Activated T-helper 2 cell treated with anti-CD3 and anti-CD28 coated beads, Interferon-gamma antibody, Interleukin-2, Interleukin-4, amounts not matched to agents 10 μg/mL and 5 μg/mL and 100 μg/mL, durations not matched to agents 14 hours and 24 hours and 36 hours (primary cell): ENCODE measurements around the gene SPOCD1. TPM values are rescaled to one million over a fixed set of nuclear protein-coding genes. Genes with fewer than 3 reads are reported as not detected.

Source experiments
- DNase-seq: peaks from one replicate; pipeline ENCODE4 v3.0.0; 2021; ENCODE audit warnings: low spot score
- H3K27ac Mint-ChIP-seq: one replicate; pipeline ENCODE4 v1.8.0; 2021; ENCODE audit warnings: mixed read lengths
- H3K27me3 Mint-ChIP-seq: one replicate; pipeline ENCODE4 v1.8.0; 2021; ENCODE audit warnings: low read depth, mixed read lengths
- H3K36me3 Mint-ChIP-seq: one replicate; pipeline ENCODE4 v1.8.0; 2021; ENCODE audit warnings: low read depth, mixed read lengths
- H3K4me1 Mint-ChIP-seq: one replicate; pipeline ENCODE4 v1.8.0; 2021; ENCODE audit warnings: low read depth, mixed read lengths
- H3K4me3 Mint-ChIP-seq: one replicate; pipeline ENCODE4 v1.8.0; 2021; ENCODE audit warnings: low read depth, mild to moderate bottlenecking, moderate library complexity, mixed read lengths
- H3K9me3 Mint-ChIP-seq: one replicate; pipeline ENCODE4 v1.8.0; 2021; ENCODE audit warnings: mixed read lengths
- intact Hi-C: fragments of 100-400 bp; cut with micrococcal nuclease; formaldehyde crosslinking; loops from one replicate; pipeline ENCODE4 v1.15.1; 2023
- total RNA-seq: library from RNA; stranded (reverse); gene quantifications from 2 replicates; pipeline ENCODE4 v1.2.3, GENCODE V29; 2022

SPOCD1 gene
- total RNA-seq, 1 donor from 2014 or later: not detected

DNA sequence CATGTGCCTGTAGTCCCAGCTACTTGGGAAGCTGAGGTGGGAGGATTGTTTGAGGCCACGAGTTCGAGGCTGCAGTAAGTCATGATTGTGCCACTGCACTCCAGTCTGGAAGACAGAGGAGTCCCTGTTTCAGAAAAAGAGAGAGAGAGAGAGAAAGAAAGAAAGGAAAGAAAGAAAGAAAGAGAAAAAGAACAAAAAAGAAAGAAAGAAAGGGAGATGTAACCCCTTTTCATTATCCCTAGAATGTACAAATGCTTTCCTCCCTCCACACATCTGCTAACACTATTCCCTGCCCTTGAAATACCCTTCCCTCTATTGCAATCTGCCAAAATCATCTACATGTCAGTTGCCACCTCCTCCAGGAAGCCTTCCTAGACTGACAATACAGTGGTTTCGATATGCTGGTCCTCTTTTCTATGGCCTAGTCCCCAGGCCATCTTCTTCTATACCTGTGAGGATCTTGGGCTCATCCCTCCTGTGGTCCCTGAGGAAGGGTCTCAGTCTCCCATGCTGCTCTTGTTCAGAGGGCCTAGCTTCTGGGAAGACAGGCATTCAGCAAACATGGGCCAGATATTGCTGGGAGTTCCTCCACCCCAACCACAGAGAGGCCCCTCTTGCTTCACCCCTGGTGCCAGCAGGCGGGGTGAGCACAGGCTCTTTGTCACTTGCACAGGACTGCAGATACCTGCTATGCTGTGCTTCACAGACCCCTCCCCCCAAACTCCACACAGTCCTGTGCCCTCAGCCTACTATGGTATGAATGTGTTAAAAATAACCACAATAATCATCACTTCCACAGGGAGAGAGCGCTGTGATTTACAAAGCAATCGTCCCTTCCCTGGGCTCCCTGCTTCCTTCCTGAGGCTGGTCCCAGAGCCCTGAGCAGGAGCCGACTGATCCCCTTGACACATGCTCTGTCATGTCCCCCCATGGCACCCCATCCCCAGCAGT, 65.8 kb downstream of the SPOCD1 start:
- H3K36me3 Mint-ChIP-seq: no peaks in the 10 kb centered on the region
- peaks cover 11% of the 10 kb centered on the region for H3K4me1 Mint-ChIP-seq
- no peaks in the 10 kb centered on the region for H3K9me3 Mint-ChIP-seq
- no peak overlapping the region for H3K27ac Mint-ChIP-seq
- intact Hi-C loops: no loop called here
- no peak overlapping the region for H3K4me3 Mint-ChIP-seq
- no peak for DNase-seq
- H3K27me3 Mint-ChIP-seq: peaks cover 3% of the 10 kb centered on the region

DNA sequence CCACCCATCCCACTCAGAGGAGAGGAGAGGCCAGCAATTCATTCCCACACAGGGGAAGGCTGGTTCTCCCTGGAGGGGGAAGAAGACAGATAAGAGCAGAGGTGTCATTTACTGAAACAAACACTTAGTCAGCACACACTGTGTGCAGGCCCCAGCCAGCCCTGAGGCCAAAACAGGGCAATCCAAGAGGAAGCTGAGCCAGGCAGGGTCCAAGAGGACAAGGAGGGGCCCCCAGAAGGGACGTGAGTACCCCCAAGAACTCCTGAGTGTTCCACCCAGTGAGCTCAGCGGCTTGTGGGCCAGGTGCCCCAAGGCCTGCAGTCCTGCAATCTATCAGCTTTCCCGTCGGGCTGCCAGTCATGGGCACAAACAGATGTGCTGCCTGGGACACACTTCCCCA, 67.5 kb downstream of the SPOCD1 start:
- H3K27ac Mint-ChIP-seq: no peak overlapping the region
- H3K4me3 Mint-ChIP-seq: no peak overlapping the region
- peaks cover 3% of the 10 kb centered on the region for H3K27me3 Mint-ChIP-seq
- H3K9me3 Mint-ChIP-seq: no peaks in the 10 kb centered on the region
- H3K4me1 Mint-ChIP-seq: peaks cover 11% of the 10 kb centered on the region
- intact Hi-C loops: no loop called here
- H3K36me3 Mint-ChIP-seq: no peaks in the 10 kb centered on the region
- DNase-seq: no peak

DNA sequence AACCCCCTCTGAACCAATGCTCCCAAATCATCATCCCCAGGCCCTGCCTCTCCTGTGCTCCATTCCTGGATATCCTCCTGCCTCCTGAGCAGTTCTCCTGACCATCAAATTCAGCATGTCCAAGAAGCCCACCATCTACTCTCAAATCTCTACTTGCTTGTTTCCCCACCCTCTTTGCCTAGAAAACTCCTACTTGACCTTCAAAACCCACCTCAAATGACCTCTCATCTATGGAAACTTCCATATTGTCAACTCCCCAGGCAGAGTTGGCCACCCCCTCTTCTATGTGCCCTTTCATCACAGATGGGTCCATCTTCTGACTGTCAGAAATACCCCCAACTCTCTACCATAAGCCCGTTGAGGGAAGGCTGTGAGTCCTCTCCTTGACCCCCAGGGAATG, 68.5 kb downstream of the SPOCD1 start:
- no peak for DNase-seq
- H3K36me3 Mint-ChIP-seq: no peaks in the 10 kb centered on the region
- H3K9me3 Mint-ChIP-seq: no peaks in the 10 kb centered on the region
- no peak overlapping the region for H3K27ac Mint-ChIP-seq
- no peak overlapping the region for H3K4me3 Mint-ChIP-seq
- H3K27me3 Mint-ChIP-seq: peaks cover 1% of the 10 kb centered on the region
- intact Hi-C loops: no loop called here
- H3K4me1 Mint-ChIP-seq: peaks cover 11% of the 10 kb centered on the region

DNA sequence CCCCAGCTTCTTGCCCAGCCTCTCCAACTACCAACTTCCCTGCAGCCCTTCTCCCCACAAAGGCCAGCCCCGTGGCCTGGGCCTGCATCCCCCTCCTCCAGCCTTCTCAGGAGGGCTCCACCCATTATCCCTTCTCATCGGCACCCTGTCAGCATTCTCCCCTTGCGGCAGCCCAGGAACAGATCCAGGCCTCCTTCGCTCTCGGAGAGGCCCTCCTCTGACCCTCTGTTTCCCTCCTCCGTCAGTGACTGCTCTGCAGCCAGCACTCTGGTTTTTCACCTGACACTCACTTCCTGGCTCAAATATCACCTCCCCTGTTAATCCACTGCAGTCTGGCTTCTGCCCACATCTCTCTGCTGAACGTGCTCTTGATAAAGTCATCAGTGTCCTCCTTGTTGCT, 69.1 kb downstream of the SPOCD1 start:
- Mint-ChIP-seq H3K36me3 (no peaks in the 10 kb centered on the region), H3K9me3 (no peaks in the 10 kb centered on the region), H3K4me1 (peaks cover 10% of the 10 kb centered on the region), H3K27me3 (peaks cover under 1% of the 10 kb centered on the region), H3K4me3 (no peak overlapping the region), H3K27ac (no peak overlapping the region)
- intact Hi-C loops: no loop called here
- no peak for DNase-seq

DNA sequence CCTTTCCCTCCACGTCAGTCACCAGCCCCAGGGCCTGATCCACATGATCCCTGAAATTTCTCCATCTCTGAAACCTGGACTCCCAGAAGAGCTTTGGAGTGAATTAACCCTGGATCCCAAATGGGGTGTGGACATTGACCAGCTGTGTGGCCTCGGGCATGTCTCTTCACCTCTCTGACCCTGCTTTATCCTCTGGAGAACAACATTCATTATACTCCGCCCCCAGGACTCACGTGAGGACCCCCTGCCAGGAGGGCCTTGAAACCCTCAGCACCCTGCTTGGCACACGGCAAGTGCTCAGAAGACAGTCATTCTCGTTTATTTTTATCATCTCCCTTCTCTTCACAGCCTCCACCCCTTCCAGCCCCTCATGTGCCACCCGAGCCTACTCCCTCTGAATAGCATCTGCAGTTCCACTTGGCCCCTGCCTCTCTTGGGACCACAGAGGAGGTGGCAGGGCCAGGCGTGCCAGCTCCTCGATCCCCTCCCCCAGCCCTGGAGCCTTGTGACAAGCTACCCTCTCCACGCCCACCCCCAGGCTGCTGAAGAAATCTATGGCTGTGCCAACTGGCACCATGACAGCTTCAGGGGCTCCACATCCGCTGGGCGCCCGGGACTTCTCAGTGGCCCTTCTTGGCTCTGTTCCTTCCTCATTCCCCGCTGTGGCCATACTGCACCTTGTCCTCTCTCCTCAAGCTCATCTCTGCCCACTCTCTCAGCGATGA, 69.7 kb downstream of the SPOCD1 start:
- H3K27ac Mint-ChIP-seq: no peak overlapping the region
- no peak overlapping the region for H3K4me3 Mint-ChIP-seq
- no peak for DNase-seq
- H3K4me1 Mint-ChIP-seq: peaks cover 9% of the 10 kb centered on the region
- no peaks in the 10 kb centered on the region for H3K36me3 Mint-ChIP-seq
- no peaks in the 10 kb centered on the region for H3K27me3 Mint-ChIP-seq
- intact Hi-C loops: loop anchor here (2.0 kb wide), 1 partner anchor 81 kb away; no protein-coding TSS in a partner anchor
- no peaks in the 10 kb centered on the region for H3K9me3 Mint-ChIP-seq

DNA sequence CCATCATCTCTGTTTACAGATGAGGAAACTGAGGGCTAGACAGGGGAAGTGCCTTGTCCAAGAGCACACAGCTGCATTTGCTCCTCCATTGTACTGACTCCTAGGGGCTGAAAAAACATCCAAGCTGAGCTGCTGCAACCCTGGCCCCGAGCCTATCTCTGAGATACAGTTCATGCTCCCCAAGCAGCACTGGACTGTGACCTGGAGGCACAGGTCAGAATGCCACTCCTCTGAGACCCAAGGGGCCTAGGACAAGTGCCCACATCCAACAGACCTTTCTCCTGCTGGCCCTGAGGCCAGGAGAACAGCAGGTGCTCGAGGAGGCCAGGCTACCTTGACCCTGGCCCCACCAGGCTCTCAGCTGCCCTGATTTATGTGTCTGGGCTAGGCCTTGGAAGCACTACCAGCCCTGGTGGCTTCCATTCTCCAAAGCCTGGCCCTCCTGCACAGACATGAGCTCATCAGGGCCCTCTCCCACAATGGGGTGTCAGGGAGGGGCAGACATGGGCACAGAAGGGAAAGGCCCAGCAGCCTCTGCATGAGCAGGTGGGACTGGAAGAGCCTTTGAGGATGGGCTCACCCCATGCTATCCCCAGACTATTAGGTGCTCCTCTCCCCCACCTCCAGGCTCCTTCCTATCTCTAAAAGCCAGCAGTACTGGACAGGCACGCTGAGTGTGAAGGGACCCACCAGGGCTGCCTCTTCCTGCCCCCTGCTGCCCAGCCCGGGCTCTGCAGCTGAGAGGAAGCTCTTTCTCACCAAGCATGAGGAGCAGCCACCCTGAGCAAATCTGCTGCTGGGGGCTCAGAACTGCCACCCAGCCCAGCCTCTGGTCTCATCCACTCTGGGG, 70.5 kb downstream of the SPOCD1 start:
- Mint-ChIP-seq H3K4me1 (peaks cover 9% of the 10 kb centered on the region), H3K27ac (no peak overlapping the region), H3K27me3 (no peaks in the 10 kb centered on the region), H3K36me3 (no peaks in the 10 kb centered on the region), H3K9me3 (no peaks in the 10 kb centered on the region), H3K4me3 (no peak overlapping the region)
- intact Hi-C loops: loop anchor here (2.0 kb wide), 1 partner anchor 81 kb away; no protein-coding TSS in a partner anchor
- DNase-seq: peak; percentile 51

DNA sequence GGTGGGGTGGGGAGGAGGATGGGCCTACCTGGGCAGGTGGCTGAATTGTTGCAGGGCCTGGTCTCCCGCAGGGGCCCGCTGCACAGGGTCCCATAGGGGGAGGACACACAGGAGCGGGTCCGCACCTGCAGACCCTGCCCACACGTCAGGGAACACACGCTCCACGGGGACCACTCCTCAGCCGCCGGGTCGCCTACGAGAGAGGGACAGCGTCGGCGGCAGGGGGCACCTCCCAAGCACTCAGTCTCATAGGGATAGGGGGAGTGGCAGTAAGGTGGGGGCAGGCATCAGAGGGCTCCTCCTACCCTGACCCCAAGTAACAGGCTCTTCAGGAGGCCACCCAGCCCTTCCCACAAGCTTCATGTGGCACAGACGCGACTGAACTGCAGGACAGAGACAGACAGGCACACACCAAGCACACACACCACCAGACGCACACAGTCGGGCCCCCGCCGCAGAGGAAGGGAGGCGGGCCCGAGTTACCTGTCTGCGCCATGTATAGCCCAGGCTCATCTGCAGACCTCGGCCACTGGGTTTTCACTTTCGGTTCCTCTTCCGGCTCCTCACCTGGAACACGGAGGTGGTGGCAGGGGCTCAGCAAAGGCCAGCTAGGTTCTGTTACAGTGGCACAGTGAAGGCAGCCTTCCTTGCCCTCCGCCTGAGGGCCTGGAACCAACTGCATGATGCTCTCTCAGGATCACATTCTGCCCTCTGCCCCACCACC, 71.5 kb downstream of the SPOCD1 start:
- H3K27ac Mint-ChIP-seq: no peak overlapping the region

DNA sequence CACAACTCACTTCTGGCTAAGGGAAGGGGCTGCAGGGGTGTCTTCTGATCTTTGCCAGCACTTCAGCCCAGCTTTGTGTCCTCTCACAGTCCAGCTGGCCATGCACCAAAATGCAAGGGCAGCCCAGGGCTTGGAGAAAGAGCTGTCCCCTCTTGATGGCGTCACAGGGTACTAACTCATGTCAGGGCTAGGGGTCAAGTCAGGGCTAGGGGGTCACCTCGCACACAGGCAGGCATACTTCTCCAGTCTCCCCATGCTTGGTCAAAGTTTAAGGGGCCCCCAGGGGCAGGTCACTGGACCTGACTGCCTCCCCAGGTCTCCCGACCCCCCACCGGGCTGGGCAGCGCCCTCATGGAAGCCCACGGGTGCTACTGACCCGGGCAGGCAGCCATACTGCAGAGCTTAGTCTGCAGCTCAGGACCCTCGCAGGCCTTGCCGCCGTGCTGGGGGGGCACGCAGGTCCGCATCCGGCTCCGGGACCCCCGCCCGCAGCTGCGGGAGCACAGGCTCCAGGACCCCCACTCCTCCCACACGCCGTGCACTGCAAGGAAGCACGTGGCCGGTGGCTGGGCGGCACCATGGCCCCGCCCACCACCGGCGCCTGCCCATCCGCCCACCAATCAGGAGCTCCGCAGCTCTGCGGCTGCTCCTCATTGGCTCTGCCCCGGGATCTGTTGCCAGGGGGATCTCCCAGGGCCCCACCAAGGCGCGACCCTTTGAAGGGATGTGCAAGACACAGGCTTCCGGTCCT, 73.2 kb downstream of the SPOCD1 start:
- DNase-seq: no peak
- intact Hi-C loops: no loop called here
- no peaks in the 10 kb centered on the region for H3K9me3 Mint-ChIP-seq
- H3K36me3 Mint-ChIP-seq: no peaks in the 10 kb centered on the region
- H3K27ac Mint-ChIP-seq: no peak overlapping the region
- H3K27me3 Mint-ChIP-seq: no peaks in the 10 kb centered on the region
- peaks cover 14% of the 10 kb centered on the region for H3K4me1 Mint-ChIP-seq
- no peak overlapping the region for H3K4me3 Mint-ChIP-seq

More for the DNA sequence above, 71.5 kb downstream of the SPOCD1 start:
- Mint-ChIP-seq H3K9me3 (no peaks in the 10 kb centered on the region), H3K4me3 (no peak overlapping the region), H3K4me1 (peaks cover 14% of the 10 kb centered on the region), H3K27me3 (no peaks in the 10 kb centered on the region), H3K36me3 (no peaks in the 10 kb centered on the region)
- intact Hi-C loops: loop anchor here (2.0 kb wide), 1 partner anchor 80 kb away; no protein-coding TSS in a partner anchor
- no peak for DNase-seq

Other genes starting within 250 kb of the SPOCD1 start
- gene TINAGL1, start 239.5 kb downstream of the SPOCD1 start, total RNA-seq: not detected in 2 replicates
- not detected in 2 replicates for gene HCRTR1, start 198.3 kb downstream of the SPOCD1 start, total RNA-seq
- 56.5 and 61.5 TPM in 2 replicates for gene PEF1, start 171.1 kb downstream of the SPOCD1 start, total RNA-seq
- not detected in 2 replicates for gene COL16A1, start 112.0 kb downstream of the SPOCD1 start, total RNA-seq
- gene ADGRB2, start 51.7 kb downstream of the SPOCD1 start, total RNA-seq: 5.4 and 6.0 TPM in 2 replicates
- gene PTP4A2, start 122.3 kb upstream of the SPOCD1 start, total RNA-seq: 313 and 334 TPM in 2 replicates
- gene KHDRBS1, start 197.8 kb upstream of the SPOCD1 start, total RNA-seq: 177 and 178 TPM in 2 replicates